ENCODE results near the gene EPB41L4A.
"Not testable (repeated sequence)": the region's sequence is repeated elsewhere in the genome, so short reads cannot be mapped to it uniquely, and the experiment has no call there.

DNA sequence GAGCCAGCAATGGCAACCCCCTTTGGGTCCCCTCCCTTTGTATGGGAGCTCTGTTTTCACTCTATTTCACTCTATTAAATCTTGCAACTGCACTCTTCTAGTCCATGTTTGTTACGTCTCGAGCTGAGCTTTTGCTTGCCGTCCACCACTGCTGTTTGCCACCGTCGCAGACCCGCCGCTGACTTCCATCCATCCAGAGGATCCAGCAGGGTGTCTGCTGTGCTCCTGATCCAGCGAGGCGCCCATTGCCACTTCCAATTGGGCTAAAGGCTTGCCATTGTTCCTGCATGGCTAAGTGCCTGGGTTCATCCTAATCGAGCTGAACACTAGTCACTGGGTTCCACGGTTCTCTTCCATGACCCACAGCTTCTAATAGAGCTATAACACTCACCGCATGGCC is 24.9 kb upstream of the EPB41L4A start:
- TF ChIP-seq, protein P1, sequence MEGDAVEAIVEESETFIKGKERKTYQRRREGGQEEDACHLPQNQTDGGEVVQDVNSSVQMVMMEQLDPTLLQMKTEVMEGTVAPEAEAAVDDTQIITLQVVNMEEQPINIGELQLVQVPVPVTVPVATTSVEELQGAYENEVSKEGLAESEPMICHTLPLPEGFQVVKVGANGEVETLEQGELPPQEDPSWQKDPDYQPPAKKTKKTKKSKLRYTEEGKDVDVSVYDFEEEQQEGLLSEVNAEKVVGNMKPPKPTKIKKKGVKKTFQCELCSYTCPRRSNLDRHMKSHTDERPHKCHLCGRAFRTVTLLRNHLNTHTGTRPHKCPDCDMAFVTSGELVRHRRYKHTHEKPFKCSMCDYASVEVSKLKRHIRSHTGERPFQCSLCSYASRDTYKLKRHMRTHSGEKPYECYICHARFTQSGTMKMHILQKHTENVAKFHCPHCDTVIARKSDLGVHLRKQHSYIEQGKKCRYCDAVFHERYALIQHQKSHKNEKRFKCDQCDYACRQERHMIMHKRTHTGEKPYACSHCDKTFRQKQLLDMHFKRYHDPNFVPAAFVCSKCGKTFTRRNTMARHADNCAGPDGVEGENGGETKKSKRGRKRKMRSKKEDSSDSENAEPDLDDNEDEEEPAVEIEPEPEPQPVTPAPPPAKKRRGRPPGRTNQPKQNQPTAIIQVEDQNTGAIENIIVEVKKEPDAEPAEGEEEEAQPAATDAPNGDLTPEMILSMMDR (IDR thresholded peaks at IDR 0.05; ENCODE audit: insufficient read depth, low read length): not testable (repeated sequence)
- TF ChIP-seq POLR2AphosphoS5 (IDR thresholded peaks at IDR 0.05; ENCODE audit: low read depth); SPI1 (IDR thresholded peaks at IDR 0.05; ENCODE audit: borderline replicate concordance, low read depth): not testable (repeated sequence)
- TF ChIP-seq, protein P2, sequence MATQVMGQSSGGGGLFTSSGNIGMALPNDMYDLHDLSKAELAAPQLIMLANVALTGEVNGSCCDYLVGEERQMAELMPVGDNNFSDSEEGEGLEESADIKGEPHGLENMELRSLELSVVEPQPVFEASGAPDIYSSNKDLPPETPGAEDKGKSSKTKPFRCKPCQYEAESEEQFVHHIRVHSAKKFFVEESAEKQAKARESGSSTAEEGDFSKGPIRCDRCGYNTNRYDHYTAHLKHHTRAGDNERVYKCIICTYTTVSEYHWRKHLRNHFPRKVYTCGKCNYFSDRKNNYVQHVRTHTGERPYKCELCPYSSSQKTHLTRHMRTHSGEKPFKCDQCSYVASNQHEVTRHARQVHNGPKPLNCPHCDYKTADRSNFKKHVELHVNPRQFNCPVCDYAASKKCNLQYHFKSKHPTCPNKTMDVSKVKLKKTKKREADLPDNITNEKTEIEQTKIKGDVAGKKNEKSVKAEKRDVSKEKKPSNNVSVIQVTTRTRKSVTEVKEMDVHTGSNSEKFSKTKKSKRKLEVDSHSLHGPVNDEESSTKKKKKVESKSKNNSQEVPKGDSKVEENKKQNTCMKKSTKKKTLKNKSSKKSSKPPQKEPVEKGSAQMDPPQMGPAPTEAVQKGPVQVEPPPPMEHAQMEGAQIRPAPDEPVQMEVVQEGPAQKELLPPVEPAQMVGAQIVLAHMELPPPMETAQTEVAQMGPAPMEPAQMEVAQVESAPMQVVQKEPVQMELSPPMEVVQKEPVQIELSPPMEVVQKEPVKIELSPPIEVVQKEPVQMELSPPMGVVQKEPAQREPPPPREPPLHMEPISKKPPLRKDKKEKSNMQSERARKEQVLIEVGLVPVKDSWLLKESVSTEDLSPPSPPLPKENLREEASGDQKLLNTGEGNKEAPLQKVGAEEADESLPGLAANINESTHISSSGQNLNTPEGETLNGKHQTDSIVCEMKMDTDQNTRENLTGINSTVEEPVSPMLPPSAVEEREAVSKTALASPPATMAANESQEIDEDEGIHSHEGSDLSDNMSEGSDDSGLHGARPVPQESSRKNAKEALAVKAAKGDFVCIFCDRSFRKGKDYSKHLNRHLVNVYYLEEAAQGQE (IDR thresholded peaks at IDR 0.05; ENCODE audit: insufficient replicate concordance, low read depth): not testable (repeated sequence)

Data from HL-60 (cell line).